NT2/D1 (cell line): ENCODE measurements around the gene EVX1.
A peak's percentile ranks its signal among the peaks of the same experiment; 100 is the strongest.

Source experiments
- SUZ12 ChIP-seq: IDR thresholded peaks from 2 replicates; pipeline ENCODE4 v1.6.1; 2011; ENCODE audit not compliant: insufficient read length, insufficient read depth; ENCODE audit errors: extremely low read depth
- YY1 ChIP-seq: IDR thresholded peaks from 2 replicates; pipeline ENCODE4 v1.6.1; 2011; ENCODE audit not compliant: insufficient read length, insufficient read depth

DNA sequence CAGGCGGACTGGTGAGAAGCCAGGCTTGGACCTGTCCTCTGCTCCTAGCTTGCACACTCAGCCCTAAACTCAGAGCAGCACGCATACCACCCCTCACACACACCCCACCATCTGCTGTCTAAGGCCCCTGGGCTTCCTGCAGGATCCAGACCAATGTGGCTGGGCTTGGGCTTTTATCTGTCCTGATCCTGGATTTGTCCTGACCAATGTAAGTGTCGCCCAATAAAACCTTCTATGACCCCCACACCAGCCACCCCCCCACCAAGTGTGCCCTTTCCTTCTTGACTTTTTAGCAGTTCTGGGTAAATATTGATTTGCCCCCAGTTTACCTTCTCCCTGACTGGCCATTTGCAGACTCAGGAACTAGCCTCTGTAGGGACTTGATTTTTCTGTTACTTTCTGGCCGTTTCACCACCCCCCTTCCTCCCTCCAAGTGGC is 41.0 kb upstream of the EVX1 start:
- TF ChIP-seq SUZ12 (peak; percentile 20), YY1 (no peak)
